Measurements from ENCODE around the gene HPN.

The HPN gene

GRCh38 chr19:35114353-35115176 is 73.0 kb downstream of the HPN start:
- Histone ChIP-seq H3K9me3 (ENCODE audit: insufficient read depth, low read depth, low read length) (no peaks in the 10 kb centered on the region), H4K20me1 (ENCODE audit: insufficient read depth, low read length, poor library complexity, severe bottlenecking) (no peaks in the 10 kb centered on the region), H3K27me3 (ENCODE audit: insufficient read depth, low read length, poor library complexity, severe bottlenecking) (no peaks in the 10 kb centered on the region), H3K4me2 (ENCODE audit: low read depth, low read length, poor library complexity, severe bottlenecking) (peak overlapping the region; percentile 55), H3K79me2 (ENCODE audit: insufficient read depth, low read length) (no peaks in the 10 kb centered on the region), H3K9me2 (replicated peaks; ENCODE audit: low read depth, low read length) (no peaks in the 10 kb centered on the region), H3K4me1 (ENCODE audit: insufficient read depth, low read length, poor library complexity, severe bottlenecking) (peaks cover 3% of the 10 kb centered on the region), H2AFZ (ENCODE audit: low read length) (peak overlapping the region; percentile 72), H3K4me3 (ENCODE audit: low read length, poor library complexity, severe bottlenecking) (peak overlapping the region; percentile 38), H3K36me3 (ENCODE audit: insufficient read depth, low read length) (no peaks in the 10 kb centered on the region), H3F3A (ENCODE audit: low read depth) (no peaks in the 10 kb centered on the region), H3K9ac (ENCODE audit: low read depth, low read length, poor library complexity, severe bottlenecking) (no peak overlapping the region)
- TF ChIP-seq EZH2phosphoT487 (IDR thresholded peaks at IDR 0.05; ENCODE audit: borderline replicate concordance) (no peak), CTCF (conservative IDR thresholded peaks at IDR 0.05; ENCODE audit: low read length) (peak; percentile 96)

GRCh38 chr19:35115177-35115951 is 73.8 kb downstream of the HPN start, which contains the start of gene FXYD3:
Gene FXYD3 (plus strand): TSS chr19:35115823. CDS start chr19:35119377, 3,554 bp downstream.
- Histone ChIP-seq H3K4me2 (ENCODE audit: low read depth, low read length, poor library complexity, severe bottlenecking) (peak within 1 kb of the TSS; percentile 55), H3K27me3 (ENCODE audit: insufficient read depth, low read length, poor library complexity, severe bottlenecking) (no peaks in the 10 kb centered on the region), H3K9me3 (ENCODE audit: insufficient read depth, low read depth, low read length) (no peaks in the 10 kb centered on the region), H2AFZ (ENCODE audit: low read length) (peak within 1 kb of the TSS; percentile 72), H3K4me3 (ENCODE audit: low read length, poor library complexity, severe bottlenecking) (peak within 1 kb of the TSS; percentile 38), H4K20me1 (ENCODE audit: insufficient read depth, low read length, poor library complexity, severe bottlenecking) (no peaks in the 10 kb centered on the region), H3F3A (ENCODE audit: low read depth) (no peaks in the 10 kb centered on the region), H3K4me1 (ENCODE audit: insufficient read depth, low read length, poor library complexity, severe bottlenecking) (peaks cover 3% of the 10 kb centered on the region), H3K79me2 (ENCODE audit: insufficient read depth, low read length) (no peaks in the 10 kb centered on the region), H3K9ac (ENCODE audit: low read depth, low read length, poor library complexity, severe bottlenecking) (no peak within 1 kb of the TSS), H3K9me2 (replicated peaks; ENCODE audit: low read depth, low read length) (no peaks in the 10 kb centered on the region), H3K36me3 (ENCODE audit: insufficient read depth, low read length) (no peaks in the 10 kb centered on the region)
- no peak for TF ChIP-seq EZH2phosphoT487 (IDR thresholded peaks at IDR 0.05; ENCODE audit: borderline replicate concordance)
- no peak for TF ChIP-seq CTCF (conservative IDR thresholded peaks at IDR 0.05; ENCODE audit: low read length)

Measured in Loucy (cell line).